GM12892 (cell line): ENCODE results near the gene LYPD6.
"Not testable (repeated sequence)": the region's sequence is repeated elsewhere in the genome, so short reads cannot be mapped to it uniquely, and the experiment has no call there.

ENCODE experiments used
- POLR2A ChIP-seq: IDR thresholded peaks from 2 replicates; pipeline ENCODE4 v1.6.1; 2011; ENCODE audit warnings: low read depth, low read length, control low read depth
- POLR2AphosphoS5 ChIP-seq: IDR thresholded peaks from 2 replicates; pipeline ENCODE4 v1.6.1; 2011; ENCODE audit warnings: low read depth, low read length, control low read depth

DNA sequence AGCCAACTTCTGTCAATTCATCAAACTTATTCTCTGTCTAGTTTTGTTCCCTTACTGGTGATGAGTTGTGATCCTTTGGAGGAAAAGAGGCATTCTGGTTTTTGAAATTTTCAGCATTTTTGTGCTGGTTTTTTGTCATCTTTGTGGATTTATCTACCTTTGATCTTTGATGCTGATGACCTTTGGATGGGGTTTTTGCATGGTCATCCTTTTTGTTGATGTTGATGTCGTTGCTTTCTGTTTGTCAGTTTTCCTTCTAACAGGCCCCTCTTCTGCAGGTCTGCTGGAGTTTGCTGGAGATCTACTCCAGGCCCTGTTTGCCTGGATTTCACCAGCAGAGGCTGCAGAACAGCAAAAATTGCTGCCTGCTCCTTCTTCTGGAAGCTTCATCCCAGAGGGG lies 168.8 kb downstream of the LYPD6 start:
- not testable (repeated sequence) for TF ChIP-seq POLR2AphosphoS5, POLR2A
